Suprapubic skin (tissue), 4 donors: ENCODE data around the gene RXFP4. TPM values are rescaled to one million over a fixed set of nuclear protein-coding genes. Genes with fewer than 3 reads are reported as not detected.

Experiments
- DNase-seq, 2 donors: peaks; one replicate each; pipeline ENCODE4 v3.0.0-alpha.2; 2019; ENCODE audit warnings: low spot score in 2 of 2
- H3K27ac ChIP-seq: fragments of 200-600 bp; sonication (generic); one replicate; pipeline ENCODE4 v1.5.1; 2019
- H3K27me3 ChIP-seq: fragments of 200-600 bp; sonication (generic); one replicate; pipeline ENCODE4 v1.5.1; 2019
- H3K36me3 ChIP-seq: fragments of 200-600 bp; sonication (generic); one replicate; pipeline ENCODE4 v1.5.1; 2019
- H3K4me1 ChIP-seq: fragments of 200-600 bp; sonication (generic); one replicate; pipeline ENCODE4 v1.5.1; 2019
- H3K4me3 ChIP-seq: fragments of 200-600 bp; sonication (generic); one replicate; pipeline ENCODE4 v1.5.1; 2019; ENCODE audit warnings: mild to moderate bottlenecking
- H3K9me3 ChIP-seq: fragments of 200-600 bp; sonication (generic); one replicate; pipeline ENCODE4 v1.5.1; 2019
- EP300 ChIP-seq: sonication (generic); formaldehyde crosslinking; IDR thresholded peaks from one replicate; pipeline ENCODE4 v1.6.1; 2017; ENCODE audit warnings: antibody characterized with exemption
- POLR2A ChIP-seq, 2 donors: fragments of 450-650 bp; IDR thresholded peaks; one replicate each; pipeline ENCODE4 v1.6.1; 2017; ENCODE audit warnings: antibody characterized with exemption in 2 of 2, mild to moderate bottlenecking in 2 of 2, moderate library complexity in 2 of 2
- POLR2AphosphoS5 ChIP-seq, 3 donors: sonication (generic); formaldehyde crosslinking; IDR thresholded peaks; one replicate each; pipeline ENCODE4 v1.6.1; 2017; ENCODE audit warnings: antibody characterized with exemption in 3 of 3
- WGBS: methylation state at CpG from one replicate; pipeline ENCODE4 v1.1.5; 2018; 5-methylcytosine and 5-hydroxymethylcytosine counted together
- total RNA-seq, 4 donors: library from RNA; depleted of rRNA; stranded (reverse); fragments of >200 nt; gene quantifications; one replicate each; pipeline ENCODE4 v1.1.0, GENCODE V29; 2016
- TF ChIP-seq, protein P1 (sequence below), 2 donors: fragments of 200-600 bp in 1 of 2; fragments of 450-650 bp in 1 of 2; sonication (generic) in 1 of 2; IDR thresholded peaks; one replicate each; pipeline ENCODE4 v1.5.1; 2016 to 2019; ENCODE audit warnings: antibody characterized with exemption in 2 of 2, mild to moderate bottlenecking in 1 of 2, moderate library complexity in 1 of 2

RXFP4 gene
- total RNA-seq, 4 donors from 2014 or later: not detected

GRCh38 chr1:155947292-155947691 lies 5.9 kb downstream of the RXFP4 start:
- Histone ChIP-seq H3K27ac (no peak overlapping the region), H3K4me1 (peaks cover 14% of the 10 kb centered on the region), H3K4me3 (no peak overlapping the region), H3K9me3 (no peaks in the 10 kb centered on the region), H3K36me3 (peaks cover 59% of the 10 kb centered on the region), H3K27me3 (no peaks in the 10 kb centered on the region)
- 88% methylated on average over 4 of the region's 4 CpGs for WGBS
- DNase-seq: no peak
- TF ChIP-seq POLR2A (IDR thresholded peaks at IDR 0.05) (no peak), POLR2AphosphoS5 (IDR thresholded peaks at IDR 0.05) (no peak), EP300 (no peak)
- TF ChIP-seq, protein P1, sequence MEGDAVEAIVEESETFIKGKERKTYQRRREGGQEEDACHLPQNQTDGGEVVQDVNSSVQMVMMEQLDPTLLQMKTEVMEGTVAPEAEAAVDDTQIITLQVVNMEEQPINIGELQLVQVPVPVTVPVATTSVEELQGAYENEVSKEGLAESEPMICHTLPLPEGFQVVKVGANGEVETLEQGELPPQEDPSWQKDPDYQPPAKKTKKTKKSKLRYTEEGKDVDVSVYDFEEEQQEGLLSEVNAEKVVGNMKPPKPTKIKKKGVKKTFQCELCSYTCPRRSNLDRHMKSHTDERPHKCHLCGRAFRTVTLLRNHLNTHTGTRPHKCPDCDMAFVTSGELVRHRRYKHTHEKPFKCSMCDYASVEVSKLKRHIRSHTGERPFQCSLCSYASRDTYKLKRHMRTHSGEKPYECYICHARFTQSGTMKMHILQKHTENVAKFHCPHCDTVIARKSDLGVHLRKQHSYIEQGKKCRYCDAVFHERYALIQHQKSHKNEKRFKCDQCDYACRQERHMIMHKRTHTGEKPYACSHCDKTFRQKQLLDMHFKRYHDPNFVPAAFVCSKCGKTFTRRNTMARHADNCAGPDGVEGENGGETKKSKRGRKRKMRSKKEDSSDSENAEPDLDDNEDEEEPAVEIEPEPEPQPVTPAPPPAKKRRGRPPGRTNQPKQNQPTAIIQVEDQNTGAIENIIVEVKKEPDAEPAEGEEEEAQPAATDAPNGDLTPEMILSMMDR (IDR thresholded peaks at IDR 0.05): no peak

GRCh38 chr1:155947741-155948140 lies 6.3 kb downstream of the RXFP4 start:
- Histone ChIP-seq H3K9me3 (no peaks in the 10 kb centered on the region), H3K27me3 (no peaks in the 10 kb centered on the region), H3K36me3 (peaks cover 63% of the 10 kb centered on the region), H3K4me3 (no peak overlapping the region), H3K27ac (no peak overlapping the region), H3K4me1 (peaks cover 9% of the 10 kb centered on the region)
- TF ChIP-seq EP300 (no peak), POLR2A (IDR thresholded peaks at IDR 0.05) (no peak), POLR2AphosphoS5 (IDR thresholded peaks at IDR 0.05) (no peak)
- TF ChIP-seq, protein P1 (IDR thresholded peaks at IDR 0.05): no peak
- WGBS: 82% methylated on average over 6 of the region's 8 CpGs
- no peak for DNase-seq

DNA sequence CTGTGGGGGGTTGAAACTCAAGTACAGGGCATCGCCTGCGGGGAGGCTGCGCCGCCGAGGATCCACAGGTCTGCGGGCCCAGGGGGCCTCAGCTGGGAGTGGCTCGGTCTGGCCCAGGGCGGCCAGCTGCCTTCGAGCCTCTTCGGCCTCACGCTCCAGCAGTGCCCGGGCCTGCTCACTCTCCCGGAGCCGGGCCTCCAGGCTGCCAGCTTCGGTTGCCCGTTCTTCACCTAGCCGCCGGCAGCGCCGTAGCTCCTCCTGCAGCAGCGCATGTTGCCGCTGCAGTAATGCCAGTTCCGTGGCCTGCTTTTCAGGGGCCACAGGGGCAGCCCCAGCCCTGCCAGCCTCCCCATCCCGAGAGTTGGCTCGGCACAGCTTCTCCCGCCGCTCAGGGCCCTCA lies 9.4 kb downstream of the RXFP4 start:
- Histone ChIP-seq H3K27me3 (no peaks in the 10 kb centered on the region), H3K27ac (no peak overlapping the region), H3K4me3 (no peak overlapping the region), H3K4me1 (no peaks in the 10 kb centered on the region), H3K9me3 (no peaks in the 10 kb centered on the region), H3K36me3 (peaks cover 91% of the 10 kb centered on the region)
- WGBS: 96% methylated on average over 10 of the region's 27 CpGs
- TF ChIP-seq, protein P1 (IDR thresholded peaks at IDR 0.05): no peak
- no peak for TF ChIP-seq POLR2AphosphoS5 (IDR thresholded peaks at IDR 0.05)
- DNase-seq: no peak

DNA sequence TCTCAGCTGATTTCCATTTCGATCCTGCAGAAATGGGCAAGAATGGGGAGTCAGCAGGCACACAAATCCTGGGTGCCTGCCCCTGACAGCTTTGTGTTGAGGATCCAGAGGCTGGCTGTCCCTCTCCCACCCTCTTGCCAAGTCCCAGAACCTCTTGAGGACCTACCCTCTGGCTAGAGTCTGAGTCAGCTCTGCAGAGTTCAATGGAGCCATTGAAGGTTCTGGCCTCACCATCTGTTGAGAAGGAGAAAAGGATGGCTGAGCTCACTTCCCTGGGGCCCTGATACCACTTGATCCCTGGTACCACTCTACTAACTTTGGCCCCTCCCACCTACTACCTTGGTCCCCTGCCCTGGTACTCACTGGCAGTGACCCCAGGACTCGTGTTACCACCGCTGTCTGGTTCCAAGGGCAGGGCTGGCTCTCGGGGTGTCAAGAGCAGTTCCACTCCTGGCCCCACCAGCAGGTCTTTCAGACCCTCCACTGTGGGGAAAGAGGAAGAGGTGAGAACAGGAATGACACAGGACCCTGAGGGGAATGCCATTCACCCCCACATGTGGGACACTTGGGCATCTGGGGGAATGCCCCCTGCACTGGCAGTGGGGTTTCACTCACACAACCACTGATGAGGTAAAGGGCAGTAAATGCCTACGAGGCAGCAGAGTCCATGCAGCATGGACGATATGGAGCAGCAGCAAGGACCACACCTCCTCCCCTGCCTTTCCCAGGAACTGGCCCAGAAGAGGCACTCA lies 10.5 kb downstream of the RXFP4 start:
- TF ChIP-seq, protein P1 (IDR thresholded peaks at IDR 0.05): no peak
- peaks cover 96% of the 10 kb centered on the region for H3K36me3 ChIP-seq
- H3K4me3 ChIP-seq: no peak overlapping the region

DNA sequence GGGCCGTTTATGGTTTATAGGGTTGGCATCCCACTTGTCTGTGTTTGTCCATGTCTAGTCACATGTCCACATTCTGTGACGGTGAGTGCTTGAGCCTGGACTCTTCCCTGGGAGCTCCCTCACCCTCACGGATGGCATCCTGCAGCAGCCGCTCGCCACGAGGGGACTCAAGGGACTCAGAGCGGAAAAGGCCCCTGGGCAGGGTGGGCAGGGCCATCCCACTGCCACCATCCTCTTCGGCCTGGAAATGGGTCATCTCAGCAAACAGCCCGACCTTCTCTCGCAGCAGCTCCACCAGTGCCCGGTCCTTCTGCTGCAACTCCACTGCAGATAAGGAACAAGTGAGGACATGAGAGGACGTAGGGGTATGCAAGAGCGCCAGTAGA lies 11.1 kb downstream of the RXFP4 start:
- Histone ChIP-seq H3K27me3 (no peaks in the 10 kb centered on the region), H3K36me3 (peaks cover 96% of the 10 kb centered on the region), H3K27ac (no peak overlapping the region), H3K4me3 (no peak overlapping the region), H3K4me1 (no peaks in the 10 kb centered on the region), H3K9me3 (no peaks in the 10 kb centered on the region)
- 84% methylated on average over 10 of the region's 13 CpGs for WGBS
- no peak for TF ChIP-seq EP300
- no peak for DNase-seq

More for the DNA sequence above, 10.5 kb downstream of the RXFP4 start:
- 88% methylated on average over 5 of the region's 6 CpGs for WGBS
- Histone ChIP-seq H3K9me3 (no peaks in the 10 kb centered on the region), H3K4me1 (no peaks in the 10 kb centered on the region), H3K27ac (no peak overlapping the region), H3K27me3 (no peaks in the 10 kb centered on the region)
- DNase-seq: no peak

GRCh38 chr1:155954645-155955044 lies 13.2 kb downstream of the RXFP4 start:
- 95% methylated on average over 3 of the region's 3 CpGs for WGBS
- TF ChIP-seq, protein P1 (IDR thresholded peaks at IDR 0.05): no peak
- no peak for TF ChIP-seq POLR2A (IDR thresholded peaks at IDR 0.05)
- no peaks in the 10 kb centered on the region for H3K9me3 ChIP-seq
- H3K36me3 ChIP-seq: peaks cover 95% of the 10 kb centered on the region
- no peaks in the 10 kb centered on the region for H3K4me1 ChIP-seq
- H3K27ac ChIP-seq: no peak overlapping the region
- no peak overlapping the region for H3K4me3 ChIP-seq
- no peak for DNase-seq
- no peaks in the 10 kb centered on the region for H3K27me3 ChIP-seq
